CD4-positive, alpha-beta memory T cell (primary cell): ENCODE data around the gene DPH7. TPM values are rescaled to one million over a fixed set of nuclear protein-coding genes. Genes with fewer than 3 reads are reported as not detected.
"Not testable (repeated sequence)": the region's sequence is repeated elsewhere in the genome, so short reads cannot be mapped to it uniquely, and the experiment has no call there.

Experiments used
- CTCF ChIA-PET: fragments of 350-600 bp; sonication (Branson Sonifier 250); formaldehyde crosslinking; loops from one replicate; lab custom pipeline; 2021; ENCODE audit warnings: inconsistent platforms; ENCODE audit not compliant: partially characterized antibody; lab: Charles Lee
- POLR2A ChIA-PET: fragments of 350-600 bp; sonication (Branson Sonifier 250); formaldehyde crosslinking; loops from one replicate; lab custom pipeline; 2021; ENCODE audit not compliant: partially characterized antibody; lab: Charles Lee
- DNase-seq, 5 donors: peaks; one replicate each; pipeline versions ENCODE4 v3.0.0 to v3.0.0-alpha.2; 2020 to 2022; ENCODE audit warnings: mixed read lengths in 1 of 5
- H3K27ac ChIP-seq: one replicate; pipeline ENCODE4 v1.7.0; 2013; ENCODE audit warnings: low read depth, low read length
- H3K27me3 ChIP-seq: 2 replicates; pipeline ENCODE4 v1.7.0; 2013; ENCODE audit warnings: mild to moderate bottlenecking, low read length, moderate library complexity; ENCODE audit not compliant: insufficient read depth
- H3K36me3 ChIP-seq: 2 replicates; pipeline ENCODE4 v1.7.0; 2013; ENCODE audit warnings: mild to moderate bottlenecking, low read length, moderate library complexity; ENCODE audit not compliant: insufficient read depth
- H3K4me1 ChIP-seq: 2 replicates; pipeline ENCODE4 v1.7.0; 2013; ENCODE audit warnings: mild to moderate bottlenecking, low read length, moderate library complexity; ENCODE audit not compliant: insufficient read depth
- H3K4me3 ChIP-seq, 2 donors: one replicate each; pipeline ENCODE4 v1.7.0; 2013; ENCODE audit warnings: low read length in 2 of 2, mild to moderate bottlenecking in 1 of 2
- H3K9me3 ChIP-seq, 2 donors: one replicate each; pipeline ENCODE4 v1.7.0; 2013; ENCODE audit warnings: low read length in 2 of 2, control low read depth in 1 of 2; ENCODE audit not compliant: control insufficient read depth in 1 of 2
- H3K27ac Mint-ChIP-seq, 7 donors: one replicate each; pipeline ENCODE4 v1.8.0; 2020 to 2021; ENCODE audit warnings: mixed read lengths in 7 of 7, mild to moderate bottlenecking in 6 of 7, inconsistent platforms in 3 of 7, moderate library complexity in 3 of 7
- H3K27me3 Mint-ChIP-seq, 2 donors: one replicate each; pipeline ENCODE4 v1.8.0; 2020 to 2021; ENCODE audit warnings: mixed read lengths in 2 of 2
- H3K36me3 Mint-ChIP-seq, 2 donors: one replicate each; pipeline ENCODE4 v1.8.0; 2020 to 2021; ENCODE audit warnings: mixed read lengths in 2 of 2, inconsistent platforms in 1 of 2, mild to moderate bottlenecking in 1 of 2
- H3K4me1 Mint-ChIP-seq, 4 donors: one replicate each; pipeline ENCODE4 v1.8.0; 2020 to 2021; ENCODE audit warnings: mixed read lengths in 4 of 4, mild to moderate bottlenecking in 1 of 4
- H3K4me3 Mint-ChIP-seq, 8 donors: one replicate each; pipeline ENCODE4 v1.8.0; 2020 to 2021; ENCODE audit warnings: mixed read lengths in 8 of 8, mild to moderate bottlenecking in 7 of 8, moderate library complexity in 6 of 8, inconsistent platforms in 3 of 8
- H3K9me3 Mint-ChIP-seq, 8 donors: one replicate each; pipeline ENCODE4 v1.8.0; 2020 to 2021; ENCODE audit warnings: mixed read lengths in 8 of 8, mild to moderate bottlenecking in 5 of 8, inconsistent platforms in 3 of 8, moderate library complexity in 1 of 8
- intact Hi-C: fragments of 100-400 bp; cut with micrococcal nuclease; formaldehyde crosslinking; loops from one replicate; pipeline ENCODE4 v1.15.1; 2023
- polyA plus RNA-seq, 2 donors: library from polyadenylated mRNA; unstranded; fragments of 300-500 nt; fragmentation: Illumina TruSeq; gene quantifications; one replicate each; pipeline ENCODE4 v1.2.3, GENCODE V29; 2021
- total RNA-seq, 2 experiments: library from RNA; stranded (reverse); gene quantifications; one replicate each; pipeline ENCODE4 v1.2.3, GENCODE V29; 2021

The DPH7 gene
- total and polyA plus RNA-seq, 4 experiments from 2014 or later = 27.9 to 79.1 (median 53.5) TPM

DNA sequence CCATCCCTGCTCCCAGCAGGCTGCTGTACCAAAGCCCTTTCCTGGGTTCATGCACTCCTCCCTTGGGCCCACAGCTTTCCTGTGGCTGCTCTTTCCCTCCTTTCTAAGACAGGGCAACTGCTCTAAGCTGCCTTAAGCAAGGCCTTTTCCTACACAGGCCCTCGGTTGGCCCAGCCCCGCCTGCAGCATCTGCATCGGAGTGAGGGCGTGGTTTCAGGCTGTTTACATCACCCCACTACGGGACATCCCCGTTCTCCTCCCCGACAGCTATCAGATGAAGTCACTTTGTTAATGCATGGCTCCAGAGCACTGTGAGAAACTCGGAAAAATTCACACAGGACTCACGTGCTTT lies 3.4 kb downstream of the DPH7 start:
- Histone ChIP-seq H3K9me3 (no peaks in the 10 kb centered on the region), H3K4me3 (no peak overlapping the region), H3K27ac (no peak overlapping the region), H3K4me1 (peaks cover 37% of the 10 kb centered on the region), H3K36me3 (peaks cover 36% of the 10 kb centered on the region), H3K27me3 (no peaks in the 10 kb centered on the region)
- peak overlapping the region in 5 of 7 donors; percentile 43 to 75 (median 57) for H3K27ac Mint-ChIP-seq
- H3K9me3 Mint-ChIP-seq = no peaks in the 10 kb centered on the region
- no peak for DNase-seq
- peaks cover 21 to 44% of the 10 kb centered on the region in 2 donors for H3K36me3 Mint-ChIP-seq
- peaks cover 18 to 44% (median 31%) of the 10 kb centered on the region in 4 donors for H3K4me1 Mint-ChIP-seq
- intact Hi-C loops = no loop called here
- no peaks in the 10 kb centered on the region for H3K27me3 Mint-ChIP-seq
- POLR2A ChIA-PET = interaction anchor here (1.5 kb wide), 1 partner anchor 23 kb away, joined by 5 read pairs; the partner anchor contains the start of gene MRPL41
- peak overlapping the region in 1 of 8 donors; percentile 20 for H3K4me3 Mint-ChIP-seq
- CTCF ChIA-PET = no interaction called here

DNA sequence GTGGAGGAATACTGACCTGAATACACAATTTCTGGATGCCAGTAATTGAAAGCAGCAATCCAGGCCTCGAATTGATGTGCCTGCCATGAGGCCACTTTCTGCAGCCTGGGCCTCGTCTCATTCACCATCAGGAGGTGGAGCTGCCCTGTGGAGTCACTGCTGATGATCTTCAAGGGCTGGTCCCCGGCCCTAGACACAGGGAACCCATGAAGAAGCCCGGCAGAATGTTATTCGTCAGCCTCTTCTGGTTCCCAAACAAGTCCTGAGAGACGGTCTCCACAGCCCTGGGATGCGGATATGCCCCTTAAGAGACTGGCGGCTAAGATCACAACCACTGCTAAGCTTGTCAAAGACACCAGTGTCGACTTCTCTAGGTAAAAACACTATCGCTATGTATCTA lies 4.5 kb downstream of the DPH7 start:
- Mint-ChIP-seq H3K27ac (peak overlapping the region in 1 of 7 donors; percentile 78), H3K9me3 (no peaks in the 10 kb centered on the region), H3K27me3 (no peaks in the 10 kb centered on the region), H3K36me3 (peaks cover 23 to 46% of the 10 kb centered on the region in 2 donors), H3K4me3 (no peak overlapping the region), H3K4me1 (peaks cover 17 to 43% (median 33%) of the 10 kb centered on the region in 4 donors)
- Histone ChIP-seq H3K27ac (no peak overlapping the region), H3K4me3 (no peak overlapping the region), H3K9me3 (no peaks in the 10 kb centered on the region), H3K27me3 (no peaks in the 10 kb centered on the region), H3K36me3 (peaks cover 36% of the 10 kb centered on the region), H3K4me1 (peaks cover 35% of the 10 kb centered on the region)
- POLR2A ChIA-PET = no interaction called here
- intact Hi-C loops = no loop called here
- CTCF ChIA-PET = no interaction called here
- DNase-seq = no peak

GRCh38 chr9:137570566-137570965 lies 8.2 kb downstream of the DPH7 start:
- H3K9me3 Mint-ChIP-seq = no peaks in the 10 kb centered on the region
- ChIA-PET CTCF (no interaction called here), POLR2A (no interaction called here)
- peaks cover 28% of the 10 kb centered on the region for H3K36me3 ChIP-seq
- peaks cover 4% of the 10 kb centered on the region for H3K4me1 ChIP-seq
- H3K4me3 Mint-ChIP-seq = no peak overlapping the region
- no peak overlapping the region for H3K4me3 ChIP-seq
- H3K27me3 Mint-ChIP-seq = no peaks in the 10 kb centered on the region
- H3K27ac Mint-ChIP-seq = peak overlapping the region in 4 of 7 donors; percentile 28 to 76 (median 72)
- H3K4me1 Mint-ChIP-seq = peaks cover 3 to 17% (median 12%) of the 10 kb centered on the region in 4 donors
- H3K27ac ChIP-seq = no peak overlapping the region
- no peaks in the 10 kb centered on the region for H3K27me3 ChIP-seq
- no peak for DNase-seq
- H3K9me3 ChIP-seq = no peaks in the 10 kb centered on the region
- peaks cover 21 to 35% of the 10 kb centered on the region in 2 donors for H3K36me3 Mint-ChIP-seq
- intact Hi-C loops = no loop called here

DNA sequence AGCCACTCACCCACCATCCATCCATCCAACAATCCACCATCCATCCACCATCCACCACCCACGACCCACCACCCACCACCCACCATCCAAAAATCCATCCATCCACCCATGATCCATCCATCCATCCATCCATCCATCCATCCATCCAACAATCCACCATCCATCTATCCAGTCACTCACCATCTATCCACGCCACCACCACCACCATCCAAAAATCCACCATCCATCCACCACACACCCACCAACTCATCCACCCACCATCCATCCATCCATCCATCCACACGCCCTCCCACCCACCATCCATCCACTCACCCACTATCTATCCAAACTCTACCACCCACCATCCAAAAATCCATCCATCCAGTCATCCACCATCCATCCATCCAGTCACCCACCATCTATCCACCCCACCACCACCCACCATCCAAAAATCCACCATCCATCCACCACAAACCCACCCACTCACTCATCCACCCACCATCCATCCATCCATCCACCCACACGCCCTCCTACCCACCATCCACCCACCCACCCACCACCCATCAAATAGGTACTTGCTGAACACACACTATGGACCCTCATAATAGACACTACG lies 9.0 kb downstream of the DPH7 start:
- CTCF ChIA-PET = no interaction called here
- peaks cover 18 to 26% of the 10 kb centered on the region in 2 donors for H3K36me3 Mint-ChIP-seq
- Histone ChIP-seq H3K36me3 (peaks cover 20% of the 10 kb centered on the region), H3K27ac (no peak overlapping the region), H3K4me1 (no peaks in the 10 kb centered on the region), H3K27me3 (no peaks in the 10 kb centered on the region), H3K9me3 (no peaks in the 10 kb centered on the region), H3K4me3 (no peak overlapping the region)
- no peak overlapping the region for H3K27ac Mint-ChIP-seq
- H3K27me3 Mint-ChIP-seq = no peaks in the 10 kb centered on the region
- peaks cover 1 to 10% (median 8%) of the 10 kb centered on the region in 4 donors for H3K4me1 Mint-ChIP-seq
- intact Hi-C loops = no loop called here
- DNase-seq = no peak
- H3K4me3 Mint-ChIP-seq = no peak overlapping the region
- POLR2A ChIA-PET = no interaction called here
- no peaks in the 10 kb centered on the region for H3K9me3 Mint-ChIP-seq

DNA sequence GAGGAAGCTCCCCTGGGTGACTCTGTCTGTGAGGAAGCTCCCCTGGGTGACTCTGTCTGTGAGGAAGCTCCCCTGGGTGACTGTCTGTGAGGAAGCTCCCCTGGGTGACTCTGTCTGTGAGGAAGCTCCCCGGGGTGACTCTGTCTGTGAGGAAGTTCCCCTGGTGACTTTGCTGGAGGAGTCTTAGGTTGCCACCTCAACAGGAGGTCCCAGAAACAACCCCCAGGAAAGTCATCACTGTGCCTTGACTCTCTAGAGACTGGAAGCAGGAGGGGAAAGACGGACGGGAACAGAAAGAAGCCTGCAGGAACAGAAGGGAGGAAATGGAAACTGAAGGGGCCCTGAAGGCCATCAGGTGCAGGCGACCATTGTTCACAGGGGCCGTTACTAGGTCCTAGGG lies 10.3 kb downstream of the DPH7 start:
- H3K36me3 ChIP-seq = peaks cover 23% of the 10 kb centered on the region
- H3K9me3 ChIP-seq, H3K27me3 Mint-ChIP-seq, H3K27ac ChIP-seq, H3K4me1 ChIP-seq, intact Hi-C loops, H3K4me3 ChIP-seq, CTCF ChIA-PET, H3K4me3 Mint-ChIP-seq, H3K27me3 ChIP-seq, H3K9me3 Mint-ChIP-seq, DNase-seq, POLR2A ChIA-PET: not testable (repeated sequence)
- Mint-ChIP-seq H3K27ac (peak overlapping the region in 1 of 7 donors; percentile 48), H3K4me1 (peaks cover 3 to 13% (median 10%) of the 10 kb centered on the region in 4 donors), H3K36me3 (peaks cover 26 to 30% of the 10 kb centered on the region in 2 donors)

DNA sequence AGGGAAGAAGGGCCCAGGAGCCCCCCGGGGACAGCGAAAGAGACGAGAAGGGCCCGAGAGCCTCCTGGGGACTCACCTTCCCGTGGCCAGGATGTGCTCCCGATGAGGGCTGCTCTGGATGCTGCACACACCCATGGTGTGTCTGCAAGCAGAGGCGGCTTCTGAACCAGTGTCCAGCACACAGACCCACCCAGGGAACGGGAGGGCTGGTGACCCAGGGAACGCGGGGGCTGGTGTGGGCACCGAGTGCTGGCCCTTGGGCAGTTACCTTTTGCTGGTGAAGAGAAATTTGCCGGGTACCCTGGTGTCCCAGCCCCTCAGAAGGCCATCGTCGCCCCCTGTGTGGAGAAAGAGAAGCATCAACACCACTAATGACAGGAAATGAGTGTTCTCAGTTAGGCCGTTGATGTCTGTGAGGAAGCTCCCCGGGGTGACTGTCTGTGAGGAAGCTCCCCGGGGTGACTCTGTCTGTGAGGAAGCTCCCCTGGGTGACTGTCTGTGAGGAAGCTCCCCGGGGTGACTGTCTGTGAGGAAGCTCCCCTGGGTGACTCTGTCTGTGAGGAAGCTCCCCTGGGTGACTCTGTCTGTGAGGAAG lies 13.8 kb downstream of the DPH7 start:
- Histone ChIP-seq H3K27ac (no peak overlapping the region), H3K4me3 (no peak overlapping the region), H3K9me3 (no peaks in the 10 kb centered on the region), H3K4me1 (no peaks in the 10 kb centered on the region), H3K36me3 (peaks cover 18% of the 10 kb centered on the region), H3K27me3 (no peaks in the 10 kb centered on the region)
- no peak for DNase-seq
- peaks cover 17 to 23% of the 10 kb centered on the region in 2 donors for H3K36me3 Mint-ChIP-seq
- peak overlapping the region in 1 of 7 donors; percentile 65 for H3K27ac Mint-ChIP-seq
- intact Hi-C loops = no loop called here
- ChIA-PET POLR2A (interaction anchor here (1.6 kb wide), 1 partner anchor 13 kb away, joined by 4 read pairs; no protein-coding TSS in a partner anchor), CTCF (no interaction called here)
- peaks cover 3 to 8% (median 4%) of the 10 kb centered on the region in 4 donors for H3K4me1 Mint-ChIP-seq
- H3K4me3 Mint-ChIP-seq = no peak overlapping the region
- H3K9me3 Mint-ChIP-seq = no peaks in the 10 kb centered on the region
- no peaks in the 10 kb centered on the region for H3K27me3 Mint-ChIP-seq

GRCh38 chr9:137564134-137564533 lies 14.6 kb downstream of the DPH7 start:
- Mint-ChIP-seq H3K9me3 (no peaks in the 10 kb centered on the region), H3K4me1 (peaks cover 0 to 8% (median 3%) of the 10 kb centered on the region in 4 donors), H3K36me3 (peaks cover 22 to 29% of the 10 kb centered on the region in 2 donors), H3K27ac (peak overlapping the region in 3 of 7 donors; percentile 52 to 85 (median 76)), H3K4me3 (no peak overlapping the region), H3K27me3 (no peaks in the 10 kb centered on the region)
- CTCF ChIA-PET = no interaction called here
- no peak for DNase-seq
- Histone ChIP-seq H3K36me3 (peaks cover 18% of the 10 kb centered on the region), H3K27me3 (no peaks in the 10 kb centered on the region), H3K27ac (no peak overlapping the region), H3K4me3 (no peak overlapping the region), H3K9me3 (no peaks in the 10 kb centered on the region), H3K4me1 (no peaks in the 10 kb centered on the region)
- intact Hi-C loops = no loop called here
- POLR2A ChIA-PET = interaction anchor here (1.6 kb wide), 1 partner anchor 12 kb away, joined by 4 read pairs; no protein-coding TSS in a partner anchor
